Colonic mucosa (tissue), 4 donors: ENCODE measurements around the gene XAB2. TPM values are rescaled to one million over a fixed set of nuclear protein-coding genes. Genes with fewer than 3 reads are reported as not detected.
A peak's percentile ranks its signal among the peaks of the same experiment; 100 is the strongest.

Experiments used
- DNase-seq: peaks from one replicate; pipeline ENCODE4 v3.0.0-alpha.2; 2020
- H3K27ac ChIP-seq: fragments of 200-600 bp; one replicate; pipeline ENCODE4 v1.8.0; 2021
- H3K27me3 ChIP-seq: fragments of 200-600 bp; one replicate; pipeline ENCODE4 v1.8.0; 2021
- H3K36me3 ChIP-seq: fragments of 200-600 bp; one replicate; pipeline ENCODE4 v1.8.0; 2021
- H3K4me1 ChIP-seq: fragments of 200-600 bp; one replicate; pipeline ENCODE4 v1.8.0; 2021; ENCODE audit warnings: mild to moderate bottlenecking
- H3K4me3 ChIP-seq: fragments of 200-600 bp; one replicate; pipeline ENCODE4 v1.8.0; 2021
- H3K9ac ChIP-seq, 2 donors: one replicate each; pipeline ENCODE4 v1.7.0; 2013; ENCODE audit warnings: control low read depth in 2 of 2, low read depth in 2 of 2, low read length in 2 of 2
- H3K9me3 ChIP-seq: fragments of 200-600 bp; one replicate; pipeline ENCODE4 v1.8.0; 2021
- CTCF ChIP-seq: fragments of 200-600 bp; IDR thresholded peaks from one replicate; pipeline ENCODE4 v1.8.0; 2022; ENCODE audit warnings: antibody characterized with exemption, mild to moderate bottlenecking
- intact Hi-C: fragments of 100-400 bp; cut with DNase I; formaldehyde crosslinking; loops from one replicate; pipeline ENCODE4 v1.14.1; 2022
- total RNA-seq, 2 donors: library from RNA; stranded (reverse); fragmentation: NEBNext Ultra II Directional in 1 of 2; extraction: Animal tissue kit (Norgen Biotek cat#: 25700) in 1 of 2; gene quantifications; one replicate each; pipeline ENCODE4 v1.2.1, GENCODE V29; 2021
- donor health status: healthy.
- donor health status: DM: no; HTN: no; CAD: no.
- donor health status: DM: no; HTN: no; CAD: no.

The XAB2 gene
- total RNA-seq, 2 donors from 2014 or later: 28.3 to 48.1 TPM

- no peak overlapping the region for H3K4me3 ChIP-seq
- no peaks in the 10 kb centered on the region for H3K27me3 ChIP-seq
- H3K4me1 ChIP-seq: no peaks in the 10 kb centered on the region
- H3K9ac ChIP-seq: no peak overlapping the region
- DNase-seq: no peak
- no peak for TF ChIP-seq CTCF
- no peaks in the 10 kb centered on the region for H3K9me3 ChIP-seq
- intact Hi-C loops: no loop called here
- no peaks in the 10 kb centered on the region for H3K36me3 ChIP-seq
- no peak overlapping the region for H3K27ac ChIP-seq
Observed at GRCh38 chr19:7641290-7642276, 12.2 kb upstream of the XAB2 start.

- TF ChIP-seq CTCF: no peak
- Histone ChIP-seq H3K27me3 (no peaks in the 10 kb centered on the region), H3K4me3 (no peak overlapping the region), H3K9ac (no peak overlapping the region), H3K27ac (no peak overlapping the region), H3K4me1 (no peaks in the 10 kb centered on the region), H3K36me3 (no peaks in the 10 kb centered on the region), H3K9me3 (no peaks in the 10 kb centered on the region)
- DNase-seq: no peak
- intact Hi-C loops: no loop called here
Observed at GRCh38 chr19:7640803-7641202, 11.5 kb upstream of the XAB2 start.

- Histone ChIP-seq H3K27me3 (no peaks in the 10 kb centered on the region), H3K4me1 (no peaks in the 10 kb centered on the region), H3K27ac (no peak overlapping the region), H3K9ac (no peak overlapping the region), H3K9me3 (no peaks in the 10 kb centered on the region), H3K4me3 (no peak overlapping the region), H3K36me3 (no peaks in the 10 kb centered on the region)
- no peak for DNase-seq
- TF ChIP-seq CTCF: no peak
- intact Hi-C loops: no loop called here
Observed at GRCh38 chr19:7639863-7640348, 10.6 kb upstream of the XAB2 start.

DNA sequence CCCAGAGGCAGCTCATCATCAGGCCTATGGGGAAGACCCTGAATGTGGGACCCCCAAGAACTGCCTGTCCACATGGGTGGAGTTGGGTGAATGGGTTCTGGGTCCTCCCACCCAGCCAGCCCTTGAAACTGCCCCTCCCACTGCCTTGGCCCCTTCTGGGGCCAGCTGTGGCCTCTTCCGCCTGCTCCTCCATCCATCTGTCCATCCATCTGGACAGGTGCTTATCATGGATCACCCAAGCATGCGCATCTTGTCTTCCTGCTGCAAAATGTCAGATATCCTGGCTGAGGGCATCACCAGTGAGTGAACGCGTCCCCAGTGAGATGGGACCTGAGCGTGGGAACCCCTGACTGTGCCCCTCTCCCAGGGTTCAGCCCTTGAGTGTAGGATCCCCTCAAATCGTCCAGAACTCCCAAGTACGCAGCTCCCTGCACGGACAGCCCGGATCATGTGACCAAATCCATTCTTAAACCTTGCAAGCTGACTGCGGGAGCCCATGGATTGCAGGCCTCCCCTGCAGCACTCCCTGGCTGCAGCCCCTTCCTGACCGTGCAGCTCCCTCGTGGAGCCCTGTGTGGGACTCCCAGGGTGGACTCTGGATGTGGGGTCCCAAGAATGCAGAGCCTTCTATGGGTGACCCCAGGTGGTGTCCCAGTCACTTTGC lies 9.6 kb upstream of the XAB2 start:
- Histone ChIP-seq H3K4me3 (no peak overlapping the region), H3K9ac (no peak overlapping the region), H3K9me3 (no peaks in the 10 kb centered on the region), H3K27me3 (no peaks in the 10 kb centered on the region), H3K27ac (no peak overlapping the region), H3K4me1 (no peaks in the 10 kb centered on the region), H3K36me3 (no peaks in the 10 kb centered on the region)
- no peak for TF ChIP-seq CTCF
- DNase-seq: no peak
- intact Hi-C loops: no loop called here

GRCh38 chr19:7637374-7638256 lies 8.3 kb upstream of the XAB2 start:
- H3K27me3 ChIP-seq: no peaks in the 10 kb centered on the region
- H3K4me3 ChIP-seq: peak overlapping the region; percentile 90
- DNase-seq: peak; percentile 59
- H3K9ac ChIP-seq: peak overlapping the region; percentile 87
- no peaks in the 10 kb centered on the region for H3K36me3 ChIP-seq
- no peaks in the 10 kb centered on the region for H3K9me3 ChIP-seq
- H3K4me1 ChIP-seq: no peaks in the 10 kb centered on the region
- TF ChIP-seq CTCF: no peak
- intact Hi-C loops: no loop called here
- H3K27ac ChIP-seq: peak overlapping the region; percentile 83
